Lung (tissue), 12 donors: ENCODE measurements around the gene NDUFV1. TPM values are rescaled to one million over a fixed set of nuclear protein-coding genes. Genes with fewer than 3 reads are reported as not detected.
"Not testable (repeated sequence)": the region's sequence is repeated elsewhere in the genome, so short reads cannot be mapped to it uniquely, and the experiment has no call there.

Experiments
- ATAC-seq: fragments of 200-7000 bp; cut with Tn5 transposase; one replicate; pipeline ENCODE4 v1.9.1; 2020; ENCODE audit warnings: moderate number of reproducible peaks; ENCODE audit not compliant: insufficient read depth, low FRiP score
- DNase-seq, 3 donors: peaks; one replicate each; pipeline ENCODE4 v3.0.0-alpha.2; 2013 to 2017
- H3K27ac ChIP-seq, 2 donors: one replicate each; pipeline ENCODE4 v1.5.1; 2013; ENCODE audit warnings: mild to moderate bottlenecking in 2 of 2, moderate library complexity in 2 of 2, control low read depth in 1 of 2, inconsistent platforms in 1 of 2, low read depth in 1 of 2, low read length in 1 of 2
- H3K27me3 ChIP-seq, 3 donors: one replicate each; pipeline ENCODE4 v1.5.1; 2013; ENCODE audit warnings: low read length in 2 of 3; ENCODE audit not compliant: control insufficient read depth in 3 of 3, insufficient read depth in 3 of 3
- H3K36me3 ChIP-seq, 4 donors: one replicate each; pipeline ENCODE4 v1.5.1; 2013; ENCODE audit warnings: low read length in 4 of 4, mild to moderate bottlenecking in 1 of 4, moderate library complexity in 1 of 4; ENCODE audit not compliant: control insufficient read depth in 4 of 4, insufficient read depth in 4 of 4
- H3K4me1 ChIP-seq, 5 donors: one replicate each; pipeline ENCODE4 v1.5.1; 2013; ENCODE audit warnings: low read length in 5 of 5, mild to moderate bottlenecking in 2 of 5, moderate library complexity in 1 of 5; ENCODE audit not compliant: control insufficient read depth in 5 of 5, insufficient read depth in 5 of 5
- H3K4me3 ChIP-seq: one replicate; pipeline ENCODE4 v1.5.1; 2013; ENCODE audit warnings: mild to moderate bottlenecking, control low read depth, moderate library complexity
- H3K9ac ChIP-seq, 2 donors: one replicate each; pipeline ENCODE4 v1.5.1; 2013; ENCODE audit warnings: low read length in 2 of 2, control low read depth in 1 of 2; ENCODE audit not compliant: insufficient read depth in 1 of 2
- H3K9me3 ChIP-seq, 4 donors: one replicate each; pipeline ENCODE4 v1.5.1; 2013; ENCODE audit warnings: low read length in 3 of 4, mild to moderate bottlenecking in 1 of 4, moderate library complexity in 1 of 4; ENCODE audit not compliant: control insufficient read depth in 4 of 4, insufficient read depth in 3 of 4
- whole genome bisulfite sequencing, 2 donors: extraction: QIAGEN DNeasy Blood & Tissue Kit; methylation state at CpG; one replicate each; pipeline ENCODE4 v1.1.7; 2013; 5-methylcytosine and 5-hydroxymethylcytosine counted together
- polyA plus RNA-seq, 2 donors: library from polyadenylated mRNA; stranded (reverse); fragments of 200-250 nt; gene quantifications; one replicate each; pipeline ENCODE4 v1.2.1, GENCODE V29; 2013
- total RNA-seq, 2 donors: library from RNA; depleted of rRNA in 1 of 2; stranded (reverse); fragments of >200 nt in 1 of 2; gene quantifications; one replicate each; pipeline ENCODE4 v1.2.1, GENCODE V29; 2014 to 2021
- TF ChIP-seq, protein P1 (sequence below): IDR thresholded peaks from 2 replicates; pipeline ENCODE4 v1.5.1; 2012; ENCODE audit warnings: mild to moderate bottlenecking; ENCODE audit errors: control extremely low read depth, extremely low read depth
- donor health status: control.
- donor health status: control.
- donor health status: Bipolar disorder and iron deficiency.
- donor health status: healthy.
- donor health status: DM: yes; HTN: yes; CAD: no.

NDUFV1 gene
- total and polyA plus RNA-seq, 4 donors = 113 to 191 (median 140) TPM

DNA sequence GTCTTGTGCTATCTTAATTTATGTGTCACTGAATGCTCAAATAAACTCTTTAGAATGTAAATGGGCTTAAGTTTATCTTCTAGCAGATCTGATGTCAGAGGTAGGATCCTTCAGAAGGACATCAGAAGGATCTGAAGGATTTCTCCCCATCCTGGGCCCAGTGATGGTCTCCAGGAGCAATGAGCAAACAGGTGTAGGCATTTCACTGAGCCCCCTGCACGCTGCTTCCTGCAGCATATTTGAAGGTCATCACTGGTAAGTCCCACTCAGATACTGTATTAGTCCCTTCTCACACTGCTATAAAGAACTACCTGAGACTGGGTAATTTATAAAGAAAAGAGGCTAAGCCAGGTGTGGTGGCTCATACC lies 18.6 kb upstream of the NDUFV1 start:
- WGBS, 2 donors = 96 to 97% methylated on average over 1 of the region's 1 CpG
- ATAC-seq (no peak), DNase-seq (no peak)
- H3K4me1 ChIP-seq = peaks cover 0 to 14% (median 4%) of the 10 kb centered on the region in 5 donors
- peaks cover 5 to 24% (median 19%) of the 10 kb centered on the region in 4 donors for H3K36me3 ChIP-seq
- no peaks in the 10 kb centered on the region for H3K9me3 ChIP-seq
- no peaks in the 10 kb centered on the region for H3K27me3 ChIP-seq
- no peak overlapping the region for H3K27ac ChIP-seq
- H3K9ac ChIP-seq = no peak overlapping the region
- H3K4me3 ChIP-seq = no peak overlapping the region
- TF ChIP-seq, protein P1, sequence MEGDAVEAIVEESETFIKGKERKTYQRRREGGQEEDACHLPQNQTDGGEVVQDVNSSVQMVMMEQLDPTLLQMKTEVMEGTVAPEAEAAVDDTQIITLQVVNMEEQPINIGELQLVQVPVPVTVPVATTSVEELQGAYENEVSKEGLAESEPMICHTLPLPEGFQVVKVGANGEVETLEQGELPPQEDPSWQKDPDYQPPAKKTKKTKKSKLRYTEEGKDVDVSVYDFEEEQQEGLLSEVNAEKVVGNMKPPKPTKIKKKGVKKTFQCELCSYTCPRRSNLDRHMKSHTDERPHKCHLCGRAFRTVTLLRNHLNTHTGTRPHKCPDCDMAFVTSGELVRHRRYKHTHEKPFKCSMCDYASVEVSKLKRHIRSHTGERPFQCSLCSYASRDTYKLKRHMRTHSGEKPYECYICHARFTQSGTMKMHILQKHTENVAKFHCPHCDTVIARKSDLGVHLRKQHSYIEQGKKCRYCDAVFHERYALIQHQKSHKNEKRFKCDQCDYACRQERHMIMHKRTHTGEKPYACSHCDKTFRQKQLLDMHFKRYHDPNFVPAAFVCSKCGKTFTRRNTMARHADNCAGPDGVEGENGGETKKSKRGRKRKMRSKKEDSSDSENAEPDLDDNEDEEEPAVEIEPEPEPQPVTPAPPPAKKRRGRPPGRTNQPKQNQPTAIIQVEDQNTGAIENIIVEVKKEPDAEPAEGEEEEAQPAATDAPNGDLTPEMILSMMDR = no peak

DNA sequence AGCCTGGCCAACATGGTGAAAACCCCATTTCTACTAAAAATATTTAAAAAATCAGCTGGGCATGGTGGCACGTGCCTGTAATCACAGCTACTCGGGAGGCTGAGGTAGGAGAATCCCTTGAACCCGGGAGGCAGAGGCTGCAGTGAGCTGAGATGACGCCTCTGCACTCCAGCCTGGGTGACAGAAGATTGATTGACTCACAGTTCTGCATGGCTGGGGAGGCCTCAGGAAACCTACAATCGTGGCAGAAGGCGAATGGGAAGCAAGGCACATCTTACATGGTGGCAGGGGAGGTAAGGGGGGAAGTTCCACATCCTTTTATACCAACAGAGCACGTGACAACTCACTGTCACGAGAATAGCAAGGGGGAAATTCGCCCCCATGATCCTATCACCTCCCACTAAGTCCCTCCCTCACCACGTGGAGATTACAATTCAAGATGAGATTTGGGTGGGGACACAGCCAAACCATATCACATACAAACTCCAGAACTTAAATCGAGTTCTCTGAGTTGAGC lies 17.8 kb upstream of the NDUFV1 start:
- Histone ChIP-seq H3K36me3 (peaks cover 5 to 24% (median 19%) of the 10 kb centered on the region in 4 donors), H3K4me1 (peaks cover 0 to 14% (median 4%) of the 10 kb centered on the region in 5 donors)
- not testable (repeated sequence) for H3K9ac ChIP-seq, H3K27me3 ChIP-seq, H3K4me3 ChIP-seq, DNase-seq, ATAC-seq, H3K9me3 ChIP-seq, H3K27ac ChIP-seq
- WGBS, 2 donors = 71 to 72% methylated on average over 11 of the region's 11 CpGs

DNA sequence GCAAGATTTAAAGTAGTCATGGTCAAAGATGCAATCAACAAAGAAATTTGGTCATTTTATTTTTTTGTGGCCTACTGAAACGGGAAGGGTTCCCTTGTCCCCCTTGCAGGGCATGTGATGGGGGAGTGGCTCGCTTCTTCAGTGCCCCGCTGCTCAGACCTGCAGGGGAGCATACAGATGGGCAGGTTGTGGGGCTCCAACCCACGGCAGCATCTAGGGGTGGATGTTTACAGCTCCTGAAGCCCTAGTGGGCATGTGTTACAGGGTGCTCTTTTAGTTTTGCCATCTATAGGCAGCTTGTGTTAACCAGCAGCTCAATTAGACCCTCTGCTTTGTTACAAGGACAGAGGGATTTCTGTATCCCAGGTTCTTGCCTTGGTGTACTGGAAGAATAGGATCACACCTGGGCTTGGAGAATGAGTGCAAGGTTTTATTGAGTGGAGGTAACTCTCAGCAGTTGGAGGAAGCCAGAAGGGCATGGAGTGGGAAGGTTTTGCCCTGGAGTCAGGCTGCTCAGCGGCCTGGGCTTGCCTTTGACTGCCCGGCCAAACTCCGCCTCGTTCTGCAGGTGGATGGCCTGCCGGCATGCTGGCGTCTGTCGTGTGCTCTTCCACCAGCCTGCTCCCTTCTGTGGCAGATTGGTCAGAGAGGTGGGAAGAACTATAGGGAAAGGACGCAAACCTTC lies 13.7 kb upstream of the NDUFV1 start:
- 77 to 84% methylated on average over 12 of the region's 12 CpGs for WGBS, 2 donors
- no peak overlapping the region for H3K27ac ChIP-seq

DNA sequence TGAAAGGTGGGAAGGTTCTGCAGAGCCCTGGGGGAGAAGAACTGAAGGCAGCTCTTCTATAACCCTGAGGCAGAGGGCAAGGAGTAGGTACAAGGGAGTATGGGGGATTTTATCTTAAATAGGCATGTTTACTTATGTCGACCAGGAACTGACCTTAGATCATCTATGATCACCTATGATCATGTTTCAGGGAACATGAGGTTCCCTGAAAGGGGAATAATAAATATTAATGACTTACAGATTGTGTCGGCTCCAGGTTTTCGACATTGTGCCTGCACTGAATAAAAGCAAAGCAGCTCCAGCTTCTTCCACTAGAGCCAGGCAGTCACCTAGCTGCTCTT lies 13.2 kb upstream of the NDUFV1 start:
- Histone ChIP-seq H3K27ac (no peak overlapping the region), H3K9ac (no peak overlapping the region), H3K27me3 (no peaks in the 10 kb centered on the region), H3K36me3 (peaks cover 0 to 3% (median 1%) of the 10 kb centered on the region in 4 donors), H3K4me1 (no peaks in the 10 kb centered on the region), H3K9me3 (no peaks in the 10 kb centered on the region), H3K4me3 (no peak overlapping the region)
- DNase-seq = no peak
- TF ChIP-seq, protein P1 = no peak
- 70 to 84% methylated on average over 3 of the region's 3 CpGs for WGBS, 2 donors
- ATAC-seq = no peak

More for the DNA sequence above, 13.7 kb upstream of the NDUFV1 start:
- H3K4me1 ChIP-seq = no peaks in the 10 kb centered on the region
- no peaks in the 10 kb centered on the region for H3K9me3 ChIP-seq
- ATAC-seq (no peak), DNase-seq (no peak)
- peaks cover 0 to 4% (median 1%) of the 10 kb centered on the region in 4 donors for H3K36me3 ChIP-seq
- no peak overlapping the region for H3K4me3 ChIP-seq
- no peak overlapping the region for H3K9ac ChIP-seq
- TF ChIP-seq, protein P1 = no peak
- no peaks in the 10 kb centered on the region for H3K27me3 ChIP-seq
